CD4-positive, alpha-beta T cell treated with Interleukin-1 beta for 1 hour (primary cell): Measurements from ENCODE around the gene JPH3.

Source experiments
- DNase-seq, 2 donors: peaks; one replicate each; pipeline ENCODE4 v3.0.0-alpha.2; 2020 to 2022

The JPH3 gene

DNA sequence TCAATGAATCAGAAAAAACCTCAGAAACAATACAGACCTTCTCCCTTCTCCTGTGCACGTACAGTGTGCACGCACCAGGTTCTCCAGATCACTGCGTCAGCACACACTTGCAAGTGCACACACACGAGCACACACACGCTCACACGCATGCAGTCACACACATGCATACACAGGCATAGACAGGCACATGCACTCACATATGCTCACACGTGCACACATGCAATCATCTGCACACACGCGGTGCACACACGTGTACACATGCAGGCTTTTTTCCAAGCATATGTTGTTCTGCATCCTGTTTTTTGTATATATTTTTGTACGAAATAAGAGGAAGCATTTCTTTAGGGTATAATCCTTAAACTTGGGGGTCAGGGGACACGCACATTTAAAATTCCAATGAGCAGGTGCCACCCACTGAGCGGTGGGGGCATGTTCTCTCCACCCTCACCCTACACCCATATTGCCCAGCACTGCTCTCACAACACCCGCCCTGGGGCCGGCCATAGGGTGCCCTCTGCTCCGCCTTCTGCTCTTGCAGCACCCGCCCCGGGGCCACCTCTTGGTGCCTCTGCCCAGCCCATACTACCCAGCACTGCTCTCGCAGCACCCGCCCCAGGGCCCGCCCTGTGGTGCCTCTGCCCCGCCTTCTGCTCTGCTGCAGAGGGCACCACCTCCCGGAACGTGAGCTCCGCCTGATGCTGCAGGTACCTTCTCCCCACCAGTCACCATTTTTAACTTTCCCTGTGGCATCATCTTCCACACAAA, 142.6 kb downstream of the JPH3 start:
- no peak for DNase-seq

DNA sequence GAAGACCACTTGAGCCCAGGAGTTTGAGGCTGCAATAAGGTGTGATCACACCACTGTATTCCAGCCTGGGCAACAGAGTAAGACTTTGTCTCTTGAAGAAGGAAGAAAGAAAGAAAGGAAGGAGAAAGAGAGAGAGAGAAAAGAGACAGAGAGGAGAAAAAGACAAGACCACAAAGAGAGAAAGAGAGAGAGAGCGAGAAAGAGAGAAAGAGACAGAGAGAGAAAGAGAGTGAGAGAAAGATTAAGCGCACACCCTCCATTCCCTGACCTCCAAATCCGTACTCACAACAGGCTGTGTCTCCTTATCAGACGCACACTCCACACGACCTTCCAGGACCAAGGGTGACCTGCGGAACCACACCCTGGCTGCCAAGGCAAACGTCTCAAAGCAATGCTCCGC, 143.9 kb downstream of the JPH3 start:
- DNase-seq = no peak
